Measurements from ENCODE around the gene AHRR. TPM values are rescaled to one million over a fixed set of nuclear protein-coding genes. Genes with fewer than 3 reads are reported as not detected.

The AHRR gene
- total and polyA plus RNA-seq, 7 donors = under 0.01 to 1.8 (median 1.0) TPM; not detected in 1

GRCh38 chr5:305459-305858 is 16.1 kb upstream of the AHRR start:
- no peaks in the 10 kb centered on the region for H3K9me3 ChIP-seq
- no peaks in the 10 kb centered on the region for H3K27me3 ChIP-seq
- DNase-seq = no peak
- intact Hi-C loops (cut with DNase I) = no loop called here
- no peak overlapping the region for H3K27ac ChIP-seq
- no peak for TF ChIP-seq CTCF (IDR thresholded peaks at IDR 0.05)
- no peak for TF ChIP-seq EP300 (IDR thresholded peaks at IDR 0.05)
- TF ChIP-seq POLR2A (IDR thresholded peaks at IDR 0.05) = no peak
- no peak for TF ChIP-seq POLR2AphosphoS5 (IDR thresholded peaks at IDR 0.05)
- H3K4me3 ChIP-seq = no peak overlapping the region
- WGBS, 2 donors = 93 to 95% methylated on average over 14 of the region's 14 CpGs
- no peaks in the 10 kb centered on the region for H3K4me1 ChIP-seq
- H3K36me3 ChIP-seq = peaks cover 0 to 43% (median 5%) of the 10 kb centered on the region in 4 donors

- H3K4me3 ChIP-seq = no peak overlapping the region
- H3K27me3 ChIP-seq = no peaks in the 10 kb centered on the region
- WGBS, 2 donors = 96 to 97% methylated on average over 28 of the region's 28 CpGs
- intact Hi-C loops (cut with DNase I) = no loop called here
- DNase-seq = no peak
- no peak overlapping the region for H3K27ac ChIP-seq
- H3K4me1 ChIP-seq = no peaks in the 10 kb centered on the region
- TF ChIP-seq EP300 (IDR thresholded peaks at IDR 0.05) (no peak), POLR2AphosphoS5 (IDR thresholded peaks at IDR 0.05) (no peak), CTCF (IDR thresholded peaks at IDR 0.05) (no peak), POLR2A (IDR thresholded peaks at IDR 0.05) (no peak)
- no peaks in the 10 kb centered on the region for H3K9me3 ChIP-seq
- peaks cover 0 to 49% (median 5%) of the 10 kb centered on the region in 4 donors for H3K36me3 ChIP-seq
Measured at GRCh38 chr5:306011-306805, 15.3 kb upstream of the AHRR start.

- Histone ChIP-seq H3K36me3 (peaks cover 0 to 58% (median 6%) of the 10 kb centered on the region in 4 donors), H3K27me3 (no peaks in the 10 kb centered on the region), H3K9me3 (no peaks in the 10 kb centered on the region), H3K27ac (no peak overlapping the region), H3K4me3 (no peak overlapping the region), H3K4me1 (no peaks in the 10 kb centered on the region)
- no peak for DNase-seq
- intact Hi-C loops (cut with DNase I) = no loop called here
- TF ChIP-seq POLR2AphosphoS5 (IDR thresholded peaks at IDR 0.05) (no peak), CTCF (IDR thresholded peaks at IDR 0.05) (no peak), EP300 (IDR thresholded peaks at IDR 0.05) (no peak), POLR2A (IDR thresholded peaks at IDR 0.05) (no peak)
- whole genome bisulfite sequencing, 2 donors = 94 to 95% methylated on average over 26 of the region's 26 CpGs
Measured at GRCh38 chr5:307306-307705, 14.2 kb upstream of the AHRR start.

- no peaks in the 10 kb centered on the region for H3K9me3 ChIP-seq
- peaks cover 0 to 58% (median 9%) of the 10 kb centered on the region in 4 donors for H3K36me3 ChIP-seq
- DNase-seq = no peak
- no peak overlapping the region for H3K27ac ChIP-seq
- no peak overlapping the region for H3K4me3 ChIP-seq
- intact Hi-C loops (cut with DNase I) = no loop called here
- TF ChIP-seq EP300 (IDR thresholded peaks at IDR 0.05) (no peak), POLR2A (IDR thresholded peaks at IDR 0.05) (no peak), CTCF (IDR thresholded peaks at IDR 0.05) (no peak), POLR2AphosphoS5 (IDR thresholded peaks at IDR 0.05) (no peak)
- WGBS, 2 donors = 91 to 93% methylated on average over 27 of the region's 27 CpGs
- H3K4me1 ChIP-seq = no peaks in the 10 kb centered on the region
- H3K27me3 ChIP-seq = no peaks in the 10 kb centered on the region
Measured at GRCh38 chr5:307794-308579, 13.5 kb upstream of the AHRR start.

Measured in sigmoid colon (tissue), 7 donors.